GM18517 (cell line): ENCODE measurements around the gene IGFBPL1.

ENCODE experiments used
- ATAC-seq: cut with Tn5 transposase; IDR thresholded peaks from one replicate; pipeline ENCODE4 v1.9.1; 2021; ENCODE audit warnings: mild to moderate bottlenecking, moderate library complexity; ENCODE audit not compliant: unreplicated experiment

IGFBPL1 gene

GRCh38 chr9:38423973-38424843 is at the start of gene IGFBPL1:
Gene IGFBPL1, minus strand, starts transcription at chr9:38424454. Its CDS starts 30 bp downstream, at chr9:38424424.
- ATAC-seq, result no peak

GRCh38 chr9:38472583-38473249 is 48.5 kb upstream of the IGFBPL1 start:
- peak; percentile 65 for ATAC-seq

- no peak for ATAC-seq
Measured at GRCh38 chr9:38467404-38467803, 43.1 kb upstream of the IGFBPL1 start.

GRCh38 chr9:38453835-38454234 is 29.6 kb upstream of the IGFBPL1 start:
- ATAC-seq, result no peak

GRCh38 chr9:38451162-38451561 is 26.9 kb upstream of the IGFBPL1 start:
- no peak for ATAC-seq

- no peak for ATAC-seq
Measured at GRCh38 chr9:38447703-38448102, 23.4 kb upstream of the IGFBPL1 start.

GRCh38 chr9:38445154-38446043 is 21.1 kb upstream of the IGFBPL1 start:
- ATAC-seq, result peak; percentile 93

GRCh38 chr9:38443597-38443996 is 19.3 kb upstream of the IGFBPL1 start:
- ATAC-seq, result no peak

- ATAC-seq, result no peak
Measured at GRCh38 chr9:38443181-38443580, 18.9 kb upstream of the IGFBPL1 start.

- ATAC-seq, result no peak
Measured at GRCh38 chr9:38442473-38443096, 18.3 kb upstream of the IGFBPL1 start.

GRCh38 chr9:38441347-38442085 is 17.3 kb upstream of the IGFBPL1 start:
- ATAC-seq, result no peak

- ATAC-seq, result no peak
Measured at GRCh38 chr9:38440516-38440915, 16.3 kb upstream of the IGFBPL1 start.

GRCh38 chr9:38439916-38440301 is 15.7 kb upstream of the IGFBPL1 start:
- ATAC-seq, result no peak

GRCh38 chr9:38439291-38439915 is 15.1 kb upstream of the IGFBPL1 start:
- no peak for ATAC-seq

- no peak for ATAC-seq
Measured at GRCh38 chr9:38437193-38437823, 13.1 kb upstream of the IGFBPL1 start.

- ATAC-seq, result no peak
Measured at GRCh38 chr9:38436708-38437107, 12.5 kb upstream of the IGFBPL1 start.

GRCh38 chr9:38435521-38435920 is 11.3 kb upstream of the IGFBPL1 start:
- no peak for ATAC-seq

- ATAC-seq, result no peak
Measured at GRCh38 chr9:38434853-38435252, 10.6 kb upstream of the IGFBPL1 start.

- no peak for ATAC-seq
Measured at GRCh38 chr9:38434365-38434764, 10.1 kb upstream of the IGFBPL1 start.
